ENCODE measurements around the gene RABL2B. TPM values are rescaled to one million over a fixed set of nuclear protein-coding genes. Genes with fewer than 3 reads are reported as not detected.

Gene RABL2B
- total RNA-seq, 1 donor: 18.6 TPM

- TF ChIP-seq CTCF (IDR thresholded peaks at IDR 0.05; ENCODE audit: insufficient read depth, low read depth, low read length): no peak
- H3K4me3 ChIP-seq (ENCODE audit: low read depth, low read length): no peak overlapping the region
- no peak for DNase-seq (ENCODE audit: low read depth)
These were observed 58.8 kb downstream of the RABL2B start for GRCh38 chr22:50724616-50725015.

- H3K4me3 ChIP-seq (ENCODE audit: low read depth, low read length): no peak overlapping the region
- no peak for TF ChIP-seq CTCF (IDR thresholded peaks at IDR 0.05; ENCODE audit: insufficient read depth, low read depth, low read length)
- DNase-seq (ENCODE audit: low read depth): no peak
These were observed 59.4 kb downstream of the RABL2B start for GRCh38 chr22:50723991-50724390.

- DNase-seq (ENCODE audit: low read depth): no peak
- no peak overlapping the region for H3K4me3 ChIP-seq (ENCODE audit: low read depth, low read length)
- no peak for TF ChIP-seq CTCF (IDR thresholded peaks at IDR 0.05; ENCODE audit: insufficient read depth, low read depth, low read length)
These were observed 60.6 kb downstream of the RABL2B start for GRCh38 chr22:50722716-50723428.

- no peak overlapping the region for H3K4me3 ChIP-seq (ENCODE audit: low read depth, low read length)
- TF ChIP-seq CTCF (IDR thresholded peaks at IDR 0.05; ENCODE audit: insufficient read depth, low read depth, low read length): no peak
- DNase-seq (ENCODE audit: low read depth): no peak
These were observed 61.3 kb downstream of the RABL2B start for GRCh38 chr22:50722048-50722701.

- DNase-seq (ENCODE audit: low read depth): no peak
- TF ChIP-seq CTCF (IDR thresholded peaks at IDR 0.05; ENCODE audit: insufficient read depth, low read depth, low read length): no peak
- no peak overlapping the region for H3K4me3 ChIP-seq (ENCODE audit: low read depth, low read length)
These were observed 62.1 kb downstream of the RABL2B start for GRCh38 chr22:50721257-50721844.

GRCh38 chr22:50720301-50721256 lies 62.9 kb downstream of the RABL2B start:
- DNase-seq (ENCODE audit: low read depth): no peak

More at GRCh38 chr22:50720301-50721256, 62.9 kb downstream of the RABL2B start:
- TF ChIP-seq CTCF (IDR thresholded peaks at IDR 0.05; ENCODE audit: insufficient read depth, low read depth, low read length): no peak
- H3K4me3 ChIP-seq (ENCODE audit: low read depth, low read length): no peak overlapping the region
